D341Med (cell line): Measurements from ENCODE around the gene CSF2.

Experiments used
- DNase-seq: peaks from one replicate; pipeline ENCODE4 v3.0.0; 2012; ENCODE audit warnings: low spot score

Gene CSF2

DNA sequence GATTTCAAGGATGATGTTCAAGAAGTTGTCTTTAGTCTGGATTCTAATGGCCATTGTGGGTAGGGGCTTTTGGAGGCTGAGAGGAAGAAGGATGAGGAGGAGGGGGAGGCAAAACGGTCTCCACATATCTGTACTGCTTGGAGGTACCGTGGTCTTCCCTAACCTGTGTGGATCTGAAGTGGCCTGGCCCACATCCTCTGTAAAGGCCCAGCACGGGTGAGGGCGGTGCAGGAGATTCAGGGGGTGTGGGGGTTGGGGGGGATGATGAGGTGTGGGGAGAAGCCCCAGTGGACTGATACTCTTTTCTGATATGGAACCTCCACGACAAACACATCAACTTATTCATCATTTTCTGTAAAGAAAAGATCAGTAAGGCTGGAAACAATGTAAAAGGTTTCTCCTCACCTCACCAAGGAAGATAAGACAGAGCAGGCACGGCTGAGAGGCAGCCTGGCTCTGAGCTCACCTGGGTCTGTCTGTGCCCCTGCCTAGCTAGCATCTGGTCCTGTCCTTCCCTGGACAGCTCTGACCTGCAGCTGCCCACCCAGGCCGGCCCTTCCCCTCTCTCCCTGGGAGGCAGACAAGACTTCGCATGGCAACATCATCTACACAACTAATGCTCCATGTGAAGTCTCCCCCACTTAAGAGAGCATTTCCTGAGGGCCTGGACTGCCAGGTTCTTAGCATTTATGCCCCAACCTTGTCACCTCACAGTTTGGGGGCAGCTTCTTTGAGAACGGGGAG lies 18.7 kb upstream of the CSF2 start:
- DNase-seq = peak; percentile 16

DNA sequence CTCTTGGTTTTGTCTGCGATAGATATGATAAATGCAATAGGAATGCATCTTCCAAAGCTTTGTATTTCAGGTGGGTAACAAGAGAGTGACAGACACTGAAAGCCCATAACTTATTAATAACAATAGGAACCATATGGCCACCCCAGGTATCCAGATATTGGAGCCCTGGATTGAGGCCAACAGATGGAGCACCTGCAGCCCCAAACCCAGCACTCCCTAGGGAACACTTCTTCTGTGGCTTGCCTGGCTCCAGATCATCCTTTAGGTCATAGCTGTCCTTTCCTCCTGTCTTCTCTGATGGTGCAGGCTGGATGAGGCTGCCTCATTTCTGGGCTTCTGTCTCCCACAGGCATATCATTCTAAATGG lies 18.2 kb upstream of the CSF2 start:
- DNase-seq = peak; percentile 6

DNA sequence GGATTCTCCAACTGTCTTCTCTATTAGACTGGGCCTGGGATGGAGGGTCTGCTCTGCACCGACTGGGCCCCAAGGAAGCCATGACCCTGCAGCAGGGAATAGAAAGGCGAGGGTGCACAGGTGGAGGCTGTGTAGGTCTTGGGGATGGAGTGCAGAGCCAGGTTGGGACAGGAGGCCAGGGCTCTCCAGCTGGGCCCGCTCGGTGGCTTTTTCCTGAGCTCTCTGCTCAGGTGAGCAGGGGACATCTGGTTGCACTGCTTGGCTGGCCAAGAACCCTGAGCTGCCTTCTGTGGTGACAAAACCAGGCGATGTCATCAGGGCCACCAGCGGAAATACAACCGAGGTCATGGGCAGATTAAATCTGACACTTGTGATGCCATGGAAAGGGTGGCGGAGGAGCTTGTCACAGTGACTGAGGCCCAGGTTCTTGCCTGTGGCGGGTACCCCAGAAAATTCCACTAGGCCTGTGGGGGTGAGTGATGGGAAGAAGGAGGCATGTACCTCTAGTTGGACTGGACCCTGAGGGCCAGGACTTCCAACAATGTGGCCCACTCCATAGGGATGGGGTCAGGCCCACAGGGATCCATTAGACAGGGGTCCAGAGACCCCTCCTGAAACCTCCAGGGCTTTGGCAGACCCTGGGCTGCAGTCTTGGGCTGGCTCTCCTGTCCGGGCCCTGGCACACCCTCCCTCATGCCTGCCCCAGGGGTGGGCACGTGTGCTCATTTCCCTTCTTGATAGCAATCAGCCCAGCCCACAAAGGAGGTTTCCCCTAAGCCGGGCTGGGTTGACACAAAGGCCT lies 17.6 kb upstream of the CSF2 start:
- peak; percentile 19 for DNase-seq

DNA sequence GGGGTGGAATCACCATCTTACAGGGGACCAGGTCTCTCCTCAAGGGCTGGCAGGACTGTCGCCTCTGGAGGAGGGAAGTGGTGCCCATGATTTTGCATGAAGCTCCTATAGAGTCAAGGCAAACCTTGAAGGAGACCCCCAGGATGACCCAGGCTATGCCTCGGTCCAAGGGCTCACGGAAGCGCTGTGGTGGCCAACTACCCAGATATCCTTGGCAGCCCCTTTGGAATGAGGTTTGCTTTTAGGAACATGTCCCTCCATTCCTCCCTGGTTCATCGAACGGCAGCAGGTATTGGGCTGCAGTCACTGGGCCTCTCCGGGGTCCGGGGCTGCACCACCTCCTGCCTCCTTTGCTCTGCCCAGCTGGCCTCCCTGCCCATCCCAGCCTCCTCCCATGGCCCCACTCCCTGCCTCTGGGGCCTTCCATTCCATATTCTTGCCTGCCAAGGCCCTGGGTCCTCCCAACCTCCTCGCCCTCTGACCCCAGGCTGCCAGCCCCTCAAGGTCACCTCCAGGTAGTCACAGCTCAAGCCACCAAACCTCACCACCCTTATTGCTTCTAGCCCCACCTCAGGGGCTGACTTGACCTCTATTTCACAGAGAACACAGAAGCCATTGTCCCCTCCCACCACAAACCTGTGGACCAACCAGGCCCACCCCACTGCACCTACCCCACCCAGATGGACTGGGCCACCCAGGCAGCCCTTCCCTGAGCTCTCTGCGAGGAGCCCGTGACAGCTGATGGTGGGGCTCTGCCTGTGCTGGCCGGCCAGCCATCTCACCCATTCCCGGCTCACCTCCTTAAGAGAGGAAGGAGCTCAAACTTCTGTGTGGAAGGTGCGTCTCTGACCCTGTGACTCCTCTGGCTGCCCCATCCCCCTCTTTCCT lies 16.7 kb upstream of the CSF2 start:
- DNase-seq = peak; percentile 10

DNA sequence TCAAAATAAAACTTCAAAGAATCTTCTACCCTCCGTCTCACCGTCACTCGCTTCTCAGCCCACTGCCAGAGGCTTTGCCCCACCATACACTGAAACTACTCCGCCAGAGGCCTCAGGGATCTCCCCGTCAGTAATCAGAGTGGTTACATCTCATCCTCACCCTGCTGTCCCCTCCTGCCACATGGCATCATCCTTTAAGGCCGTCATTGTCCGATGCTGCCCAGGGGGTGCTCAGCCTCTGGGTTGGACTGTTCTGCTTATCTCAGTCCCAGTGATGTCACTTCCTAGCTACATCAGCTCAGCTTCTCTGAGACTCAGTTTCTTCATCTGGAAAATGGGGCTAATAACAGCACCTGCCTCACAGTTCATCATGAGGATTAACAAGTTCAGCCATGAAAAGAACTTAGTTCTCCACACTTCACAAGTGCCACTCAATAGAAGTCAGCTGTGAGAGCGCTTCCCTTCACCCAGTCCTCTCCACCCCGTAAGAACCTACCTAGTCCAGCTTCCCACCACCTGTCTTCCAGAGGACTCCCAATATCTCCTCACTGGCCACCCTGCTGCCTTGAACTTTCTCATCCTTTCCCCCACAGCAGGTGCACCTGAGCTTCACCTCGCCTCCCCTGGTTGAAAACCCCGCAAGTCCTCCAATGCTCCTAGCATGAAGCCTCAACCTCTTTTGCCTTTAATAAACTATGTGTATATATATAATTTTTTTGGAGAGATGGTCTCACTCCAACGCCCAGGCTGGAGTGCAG lies 15.9 kb upstream of the CSF2 start:
- DNase-seq = peak; percentile 7

DNA sequence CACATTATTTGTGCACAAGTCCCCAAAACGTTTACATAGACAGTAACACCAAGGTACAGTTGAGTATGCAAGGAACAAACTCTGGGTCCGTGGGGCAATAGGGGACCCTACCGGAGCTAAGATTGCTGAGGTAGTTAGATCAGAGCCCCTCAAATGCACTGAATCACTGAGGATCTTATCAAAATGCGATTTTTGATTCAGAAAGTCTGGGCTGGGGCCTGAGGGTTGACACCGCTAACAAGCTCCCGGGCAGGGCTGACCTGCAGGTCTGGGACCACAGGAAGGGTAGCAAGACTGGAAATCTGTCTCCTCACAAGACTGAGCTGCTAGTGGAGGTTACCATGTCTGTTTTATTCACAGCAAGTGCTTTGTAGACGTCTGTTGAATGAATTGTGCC lies 14.9 kb upstream of the CSF2 start:
- DNase-seq = peak; percentile 11

DNA sequence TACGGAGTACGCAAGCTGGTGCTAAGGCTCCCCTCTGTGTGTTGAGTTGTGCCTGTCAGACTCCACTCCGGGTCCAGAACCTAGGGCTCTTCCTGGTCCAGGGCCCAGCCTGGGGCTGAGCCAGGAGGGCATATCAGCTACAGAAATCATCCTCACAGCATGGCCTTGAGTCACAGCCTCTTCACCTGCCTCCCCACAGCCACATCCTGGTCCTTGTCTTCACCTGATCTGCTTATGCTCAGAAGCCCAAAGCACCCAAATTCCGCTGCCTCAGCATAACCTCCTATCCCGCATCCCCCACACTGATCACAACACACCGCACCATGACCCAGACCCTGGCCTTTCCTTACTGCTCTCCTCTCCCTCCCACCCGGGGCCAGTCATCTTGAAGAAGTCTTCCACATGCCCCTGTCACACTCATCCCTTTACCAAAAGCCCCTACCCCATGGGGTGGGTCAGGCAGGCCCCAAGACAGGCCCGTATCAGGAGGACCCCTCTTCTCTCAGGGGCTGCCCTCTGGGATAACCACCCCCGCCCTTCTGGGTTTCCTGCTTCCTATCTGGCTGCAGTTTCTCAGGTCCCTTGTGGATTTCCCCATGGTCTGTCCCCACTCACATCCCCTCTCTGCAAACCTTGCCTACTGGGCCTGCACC lies 14.4 kb upstream of the CSF2 start:
- DNase-seq = no peak

DNA sequence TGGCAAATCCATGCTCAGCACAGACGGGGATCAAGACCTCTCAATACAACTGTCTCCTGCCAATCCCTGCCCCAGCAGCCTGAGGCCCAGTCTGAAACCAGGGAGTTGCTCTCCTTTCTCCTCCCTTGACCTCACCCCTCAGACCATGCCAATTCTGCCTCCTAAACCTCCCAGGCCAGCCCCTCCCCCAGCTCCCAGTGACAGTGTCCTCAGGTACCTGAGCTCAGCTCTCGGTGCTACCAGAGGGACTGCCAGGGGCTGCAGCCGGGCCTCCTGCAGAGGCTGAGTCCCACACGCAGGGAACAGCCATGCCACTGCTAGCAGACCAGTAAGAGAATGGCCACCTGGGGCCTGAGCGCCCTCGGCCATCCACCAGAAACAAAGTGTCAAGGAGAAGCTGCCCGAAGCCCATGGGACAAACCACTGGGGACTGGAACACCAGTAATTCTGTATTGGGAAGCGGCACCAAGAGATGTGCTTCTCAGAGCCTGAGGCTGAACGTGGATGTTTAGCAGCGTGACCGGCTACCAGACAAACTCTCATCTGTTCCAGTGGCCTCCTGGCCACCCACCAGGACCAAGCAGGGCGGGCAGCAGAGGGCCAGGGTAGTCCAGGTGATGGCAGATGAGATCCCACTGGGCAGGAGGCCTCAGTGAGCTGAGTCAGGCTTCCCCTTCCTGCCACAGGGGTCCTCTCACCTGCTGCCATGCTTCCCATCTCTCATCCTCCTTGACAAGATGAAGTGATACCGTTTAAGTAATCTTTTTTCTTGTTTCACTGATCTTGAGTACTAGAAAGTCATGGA lies 13.7 kb upstream of the CSF2 start:
- no peak for DNase-seq

DNA sequence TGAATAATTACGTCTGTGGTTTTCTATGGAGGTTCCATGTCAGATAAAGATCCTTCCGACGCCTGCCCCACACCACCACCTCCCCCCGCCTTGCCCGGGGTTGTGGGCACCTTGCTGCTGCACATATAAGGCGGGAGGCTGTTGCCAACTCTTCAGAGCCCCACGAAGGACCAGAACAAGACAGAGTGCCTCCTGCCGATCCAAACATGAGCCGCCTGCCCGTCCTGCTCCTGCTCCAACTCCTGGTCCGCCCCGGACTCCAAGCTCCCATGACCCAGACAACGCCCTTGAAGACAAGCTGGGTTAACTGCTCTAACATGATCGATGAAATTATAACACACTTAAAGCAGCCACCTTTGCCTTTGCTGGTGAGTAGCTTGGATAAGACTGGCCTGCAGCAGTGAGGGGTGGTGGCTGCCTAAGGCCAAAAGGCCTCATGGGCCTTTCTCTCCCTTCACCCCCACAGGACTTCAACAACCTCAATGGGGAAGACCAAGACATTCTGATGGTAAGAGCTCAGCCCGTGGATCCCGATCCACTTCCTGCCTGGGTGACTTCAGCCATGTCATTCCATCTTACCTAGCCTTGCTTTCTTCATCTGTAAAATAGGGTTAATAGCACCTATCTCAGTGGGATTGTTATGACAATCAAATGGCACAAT lies 13.0 kb upstream of the CSF2 start, which contains the start of gene IL3:
IL3 (plus strand) TSS at position 155 of the 661 bp plus-strand sequence; CDS start at position 207, 52 bp downstream.
- no peak for DNase-seq

DNA sequence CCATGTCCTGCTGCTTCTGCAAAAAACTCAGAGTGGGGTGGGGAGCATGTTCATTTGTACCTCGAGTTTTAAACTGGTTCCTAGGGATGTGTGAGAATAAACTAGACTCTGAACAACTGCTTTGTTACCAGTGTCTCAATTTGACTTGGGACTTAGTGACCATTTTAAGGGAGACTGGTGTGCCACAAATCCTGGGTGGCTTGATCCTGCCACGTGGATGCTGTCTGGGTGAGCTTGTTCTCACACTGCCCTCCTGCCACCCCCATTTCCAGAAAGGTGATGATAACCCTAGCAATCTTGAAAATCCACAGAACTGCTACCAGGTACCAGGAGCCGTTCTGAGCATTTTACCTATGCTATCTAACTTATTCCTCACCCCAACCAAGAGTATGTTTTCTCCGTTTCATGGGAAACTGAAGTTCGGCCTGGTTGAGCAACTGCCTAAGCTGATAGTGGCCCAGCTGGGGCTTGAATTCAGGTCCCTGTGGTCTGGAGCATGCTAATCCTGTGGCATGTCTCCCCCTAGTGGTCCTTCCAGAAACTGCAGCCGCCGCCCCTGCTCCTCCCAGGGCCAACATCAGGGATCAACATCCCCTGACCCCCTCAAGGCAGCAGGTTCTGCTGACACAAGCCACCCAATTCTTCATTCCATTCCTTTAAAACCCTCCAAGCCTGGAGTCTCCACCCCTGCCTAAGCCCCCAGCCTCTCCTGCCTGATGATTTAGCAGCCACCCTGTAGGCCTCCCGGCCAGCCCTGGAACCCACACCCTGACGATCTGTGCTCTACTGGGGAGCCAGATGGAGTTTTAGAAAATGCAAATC lies 10.3 kb upstream of the CSF2 start:
- DNase-seq = peak; percentile 84

DNA sequence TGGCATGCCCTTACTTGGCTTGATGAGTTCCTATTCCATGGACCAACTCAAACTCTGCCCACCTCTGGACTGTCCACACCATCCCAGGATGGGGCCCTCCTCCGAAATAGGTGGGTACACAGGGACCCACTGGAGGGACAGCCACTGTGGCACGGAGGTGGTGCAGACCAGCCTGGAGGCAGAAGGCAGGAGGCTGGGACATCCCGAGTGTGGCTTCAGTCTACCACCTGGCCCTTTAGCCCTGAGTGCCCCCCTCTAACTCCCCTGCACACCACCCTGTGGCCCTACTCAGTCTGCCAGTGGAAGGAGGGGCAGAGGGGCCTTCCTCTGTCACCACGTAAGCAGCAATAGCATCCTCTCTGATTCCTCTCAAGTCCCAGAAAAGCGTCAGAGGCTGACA lies 9.4 kb upstream of the CSF2 start:
- no peak for DNase-seq

DNA sequence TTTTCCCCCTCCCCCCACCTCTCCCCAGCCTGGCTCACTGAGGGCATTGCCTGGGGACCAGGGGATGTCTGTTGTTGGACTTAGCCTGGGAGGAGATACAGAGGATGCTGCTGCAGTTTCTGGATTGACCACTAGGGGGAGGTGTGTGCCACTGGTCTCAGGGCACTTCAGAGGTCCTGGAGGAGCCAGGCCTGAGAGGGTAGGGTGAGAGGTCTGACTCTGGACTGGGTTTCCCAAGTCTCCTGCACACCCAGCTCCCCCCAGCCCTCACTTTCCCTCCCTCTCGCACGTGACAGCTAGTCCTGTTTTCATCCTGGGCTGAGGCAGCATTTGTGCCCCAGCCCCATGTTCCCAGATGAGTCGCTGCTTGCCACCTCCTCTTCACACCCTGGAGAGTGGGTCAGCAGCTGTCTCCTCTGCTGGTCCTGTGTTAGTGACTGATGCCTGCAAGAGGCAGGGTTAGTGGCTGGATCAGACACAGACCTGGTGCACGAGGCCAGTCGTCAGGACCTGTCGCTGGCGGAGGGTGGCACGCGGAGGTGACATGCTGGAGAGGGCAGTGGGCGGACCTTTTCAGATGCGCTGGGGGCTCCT lies 8.8 kb upstream of the CSF2 start:
- DNase-seq = peak; percentile 83

DNA sequence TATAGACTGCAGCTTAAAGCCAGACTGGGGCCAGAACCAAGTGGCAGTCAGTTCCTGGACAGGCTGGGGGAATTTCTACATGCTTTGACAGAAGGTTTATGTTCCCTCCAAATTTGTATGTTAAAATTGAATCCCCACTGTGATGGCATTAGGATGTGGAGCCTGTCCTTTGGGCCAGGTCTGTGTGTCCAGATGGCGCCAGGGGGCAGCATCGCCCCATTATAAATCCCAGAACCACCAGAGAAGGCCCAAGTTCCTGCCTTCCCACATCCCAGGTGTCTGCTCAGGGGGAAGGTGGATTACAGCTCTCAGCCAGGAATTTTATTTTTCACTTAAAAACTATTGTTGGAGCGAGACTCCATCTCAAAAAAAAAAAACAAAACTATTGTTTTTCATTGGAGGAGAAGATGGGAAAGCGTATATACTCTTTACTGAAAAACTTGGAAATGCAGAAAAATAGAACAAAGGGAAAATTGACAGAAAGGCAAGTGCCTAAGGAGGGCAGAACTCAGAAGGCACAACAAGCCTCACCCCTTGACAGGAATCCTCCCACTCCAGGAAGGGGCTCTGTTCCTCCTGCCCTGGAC lies 8.1 kb upstream of the CSF2 start:
- peak; percentile 67 for DNase-seq

DNA sequence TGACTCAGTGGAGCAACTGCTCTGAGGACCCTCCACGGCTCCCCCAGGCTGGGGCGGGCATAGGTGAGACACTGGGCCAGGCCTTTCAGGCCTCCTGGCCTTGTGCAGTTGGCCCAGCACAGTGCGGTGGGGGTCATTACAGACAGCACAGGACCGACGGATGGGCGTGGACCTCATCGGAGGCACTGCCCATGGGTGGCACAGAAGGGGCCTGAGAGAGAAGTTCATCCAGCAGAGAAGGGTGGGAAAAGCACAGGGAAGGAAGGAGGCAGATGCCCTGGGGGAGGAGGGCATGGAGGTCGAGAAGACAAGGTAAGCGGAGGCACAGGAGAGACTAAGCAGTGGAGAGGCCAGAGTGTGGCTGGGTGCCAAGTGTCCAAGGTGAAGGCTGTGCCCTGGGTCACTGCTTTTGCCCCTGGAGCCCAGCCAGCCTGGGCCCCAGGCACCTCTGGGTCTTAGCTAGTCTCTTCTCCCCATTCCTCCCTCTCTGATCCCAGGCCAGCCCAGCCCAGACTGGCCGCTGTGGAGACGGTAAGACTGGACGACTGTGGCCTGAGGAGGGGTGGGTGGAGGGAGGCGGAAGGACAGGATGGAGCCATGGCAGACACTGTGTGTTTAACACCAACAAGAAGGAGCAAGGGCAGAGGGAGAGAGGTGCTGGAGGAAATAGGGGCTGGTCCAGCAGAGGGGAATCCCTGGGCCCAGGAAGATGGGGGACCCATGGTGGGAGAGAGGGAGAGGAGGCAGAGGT lies 7.5 kb upstream of the CSF2 start:
- DNase-seq = no peak

DNA sequence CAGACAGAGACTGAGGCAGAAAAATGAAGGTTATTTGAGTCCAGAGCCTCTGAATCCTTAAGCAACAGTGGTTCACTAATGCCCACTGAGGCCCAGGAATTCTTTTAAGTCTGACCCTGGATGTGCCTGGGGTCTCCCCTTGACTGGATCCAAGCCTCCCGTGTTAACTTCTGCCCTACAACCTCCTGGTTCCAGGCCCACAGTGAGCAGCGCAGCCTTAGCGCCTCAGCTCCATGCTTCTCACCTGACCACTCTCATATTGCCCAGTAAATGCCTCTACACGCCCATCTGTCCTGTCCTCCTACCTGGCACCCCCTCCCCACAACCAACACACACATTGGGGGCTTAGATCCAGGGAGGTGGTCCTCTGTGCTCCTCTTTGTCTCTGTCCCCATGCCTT lies 6.7 kb upstream of the CSF2 start:
- DNase-seq = no peak

DNA sequence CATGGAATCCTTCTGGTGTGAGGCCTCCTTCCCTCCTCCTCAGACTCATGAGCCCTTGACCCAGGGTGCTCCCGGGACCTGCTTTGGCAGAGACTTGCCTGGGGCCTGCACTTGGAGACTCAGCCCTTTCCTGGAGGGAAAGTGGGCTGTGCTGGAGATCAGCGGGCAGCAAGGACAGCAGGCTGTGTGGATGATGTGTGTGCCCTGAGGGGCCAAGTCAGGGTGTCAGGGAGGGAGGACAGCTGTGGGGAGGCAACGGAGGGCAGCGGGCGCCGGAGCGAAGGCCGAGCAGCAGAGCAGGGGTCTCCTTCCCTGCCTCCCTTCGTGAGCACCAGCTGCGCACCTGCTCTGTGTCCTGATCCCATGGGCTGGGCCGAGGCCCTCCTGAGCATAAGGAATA lies 6.1 kb upstream of the CSF2 start:
- DNase-seq = no peak
